AG04449 (cell line): ENCODE results near the gene SURF2.
A peak's percentile ranks its signal among the peaks of the same experiment; 100 is the strongest.

ENCODE experiments used
- CTCF ChIA-PET: fragments of 350-600 bp; formaldehyde crosslinking; extraction: SDS; loops from one replicate; lab custom pipeline; 2021; ENCODE audit warnings: antibody characterized with exemption; lab: Yijun Ruan, JAX
- POLR2A ChIA-PET: fragments of 400-600, 350-600 bp; formaldehyde crosslinking; extraction: SDS; loops from one replicate; lab custom pipeline; 2020; ENCODE audit warnings: antibody characterized with exemption, inconsistent platforms; lab: Yijun Ruan, JAX
- DNase-seq: peaks from one replicate; pipeline ENCODE4 v3.0.0-alpha.2; 2010; ENCODE audit warnings: low read depth, low spot score
- H3K4me3 ChIP-seq: 2 replicates; pipeline ENCODE4 v1.5.1; 2011; ENCODE audit warnings: low read depth, mild to moderate bottlenecking, control low read depth, low read length
- CTCF ChIP-seq: IDR thresholded peaks from one replicate; pipeline ENCODE4 v1.5.1; 2011; ENCODE audit warnings: mild to moderate bottlenecking, moderate library complexity, low read length, control low read depth, inconsistent platforms; ENCODE audit not compliant: insufficient read depth; ENCODE audit errors: missing control alignments

The SURF2 gene

DNA sequence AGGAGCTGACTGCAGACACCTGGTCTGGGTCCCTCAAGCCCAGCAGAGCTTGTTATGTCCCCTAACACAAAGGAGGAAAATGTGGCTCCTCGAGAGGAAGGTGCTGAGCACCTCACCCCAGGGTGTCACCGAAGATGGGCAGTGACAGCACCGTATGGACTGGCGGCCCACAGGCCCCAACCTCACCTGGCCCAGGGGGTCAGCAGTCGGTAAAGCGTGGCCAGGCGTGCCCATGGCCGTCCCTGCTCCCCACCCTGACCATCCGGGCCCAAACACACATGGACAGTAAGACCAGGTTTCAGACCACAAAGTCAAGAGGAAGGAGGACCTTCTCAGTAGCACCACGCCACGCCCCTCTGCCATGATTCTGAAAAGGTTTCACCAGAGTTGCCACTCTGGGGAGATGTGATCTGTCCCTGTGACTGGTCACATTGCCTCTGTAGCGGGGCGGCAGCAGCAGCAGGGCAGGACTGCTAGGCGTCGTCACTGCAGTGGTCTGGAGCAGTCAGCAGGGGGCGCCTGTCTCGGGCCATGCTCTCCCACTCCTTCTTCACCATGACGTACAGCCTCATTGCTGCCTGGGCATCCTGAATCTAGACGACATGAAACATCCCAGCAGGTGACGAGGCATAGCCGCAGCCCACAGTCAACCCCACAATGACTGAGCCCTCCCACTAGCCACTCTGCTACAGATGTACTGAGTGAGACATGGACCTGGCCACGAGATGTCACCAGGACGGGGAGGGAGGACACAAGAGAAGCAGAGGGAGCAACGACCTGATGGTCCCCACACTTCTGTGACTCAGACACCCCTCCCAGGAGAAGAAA, 50.3 kb downstream of the SURF2 start:
- CTCF ChIA-PET, result interaction anchor here (0.8 to 3.5 kb wide), 12 partner anchors 9 to 83 kb away, joined by 3 to 31 read pairs (median 3); partner anchors contain the start of gene REXO4
- peak; percentile 96 for TF ChIP-seq CTCF
- DNase-seq, result no peak
- POLR2A ChIA-PET, result no interaction called here
- no peak overlapping the region for H3K4me3 ChIP-seq

DNA sequence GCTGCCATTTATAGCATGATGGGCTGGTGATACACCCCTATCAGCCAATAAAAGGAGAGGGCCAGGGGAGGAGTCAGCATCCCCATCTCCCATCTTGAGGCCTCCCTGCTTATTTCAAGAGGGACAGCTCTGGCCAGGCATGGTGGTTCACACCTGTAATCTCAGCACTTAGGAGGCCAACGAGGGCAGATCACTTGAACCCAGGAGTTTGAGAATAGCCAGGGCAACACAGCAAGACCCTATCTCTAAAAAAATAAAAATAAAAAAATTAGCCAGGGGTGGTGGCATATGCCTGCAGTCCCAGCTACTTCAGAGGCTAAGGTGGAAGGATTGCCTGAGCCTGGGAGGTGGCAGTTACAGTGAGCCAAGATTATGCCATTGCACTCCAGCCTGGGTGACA, 51.7 kb downstream of the SURF2 start:
- no peak for TF ChIP-seq CTCF
- ChIA-PET POLR2A (no interaction called here), CTCF (interaction anchor here (1.0 to 1.7 kb wide), 4 partner anchors 8 to 30 kb away, joined by 3 to 7 read pairs (median 4); no protein-coding TSS in a partner anchor)
- DNase-seq, result no peak
- no peak overlapping the region for H3K4me3 ChIP-seq
